ENCODE measurements around the gene RGS4. TPM values are rescaled to one million over a fixed set of nuclear protein-coding genes. Genes with fewer than 3 reads are reported as not detected.

RGS4 gene
- total RNA-seq, 1 experiment from 2014 or later, result 0.21 TPM

GRCh38 chr1:163066686-163067085 is 2.5 kb upstream of the RGS4 start:
- Mint-ChIP-seq H3K27me3 (ENCODE audit: unreplicated experiment) (peaks cover 59% of the 10 kb centered on the region), H3K4me1 (ENCODE audit: low read depth, unreplicated experiment) (no peaks in the 10 kb centered on the region), H3K36me3 (ENCODE audit: insufficient read depth, unreplicated experiment) (no peaks in the 10 kb centered on the region), H3K27ac (ENCODE audit: unreplicated experiment) (no peak overlapping the region), H3K4me3 (ENCODE audit: low read depth, unreplicated experiment) (no peak overlapping the region), H3K9me3 (ENCODE audit: low read depth, unreplicated experiment) (no peaks in the 10 kb centered on the region)
- intact Hi-C loops (cut with micrococcal nuclease; ENCODE audit: unreplicated experiment), result no loop called here
- no peak for DNase-seq
- CTCF ChIA-PET, result interaction anchor here (3.2 kb wide), 1 partner anchor 188 kb away, joined by 29 read pairs; no protein-coding TSS in a partner anchor
- BruUV-seq (replicated peaks), result no TSS peak
- TF ChIP-seq CTCF (IDR thresholded peaks at IDR 0.05; ENCODE audit: unreplicated experiment), result no peak

- peak overlapping the region; percentile 29 for H3K4me3 Mint-ChIP-seq (ENCODE audit: low read depth, unreplicated experiment)
- no TSS peak for BruUV-seq (replicated peaks)
- no peak for DNase-seq
Measured at GRCh38 chr1:163068716-163069115, 445 bp upstream of the RGS4 start.

GRCh38 chr1:163069655-163070277 is 605 bp downstream of the RGS4 start:
- CTCF ChIA-PET, result interaction anchor here (0.6 to 3.2 kb wide), 11 partner anchors 16 to 246 kb away, joined by 3 to 29 read pairs (median 4); no protein-coding TSS in a partner anchor
- Mint-ChIP-seq H3K36me3 (ENCODE audit: insufficient read depth, unreplicated experiment) (no peaks in the 10 kb centered on the region), H3K9me3 (ENCODE audit: low read depth, unreplicated experiment) (no peaks in the 10 kb centered on the region), H3K4me1 (ENCODE audit: low read depth, unreplicated experiment) (no peaks in the 10 kb centered on the region), H3K4me3 (ENCODE audit: low read depth, unreplicated experiment) (no peak overlapping the region), H3K27ac (ENCODE audit: unreplicated experiment) (no peak overlapping the region), H3K27me3 (ENCODE audit: unreplicated experiment) (peaks cover 59% of the 10 kb centered on the region)
- no TSS peak for BruUV-seq (replicated peaks)
- no peak for DNase-seq
- TF ChIP-seq CTCF (IDR thresholded peaks at IDR 0.05; ENCODE audit: unreplicated experiment), result no peak
- intact Hi-C loops (cut with micrococcal nuclease; ENCODE audit: unreplicated experiment), result loop anchor here (1.0 kb wide), 3 partner anchors 80 to 215 kb away; no protein-coding TSS in a partner anchor

More at GRCh38 chr1:163068716-163069115, 445 bp upstream of the RGS4 start:
- CTCF ChIA-PET, result interaction anchor here (0.9 to 3.2 kb wide), 11 partner anchors 10 to 247 kb away, joined by 3 to 29 read pairs (median 4); no protein-coding TSS in a partner anchor
- no peak for TF ChIP-seq CTCF (IDR thresholded peaks at IDR 0.05; ENCODE audit: unreplicated experiment)
- Mint-ChIP-seq H3K4me1 (ENCODE audit: low read depth, unreplicated experiment) (no peaks in the 10 kb centered on the region), H3K36me3 (ENCODE audit: insufficient read depth, unreplicated experiment) (no peaks in the 10 kb centered on the region), H3K27ac (ENCODE audit: unreplicated experiment) (no peak overlapping the region), H3K9me3 (ENCODE audit: low read depth, unreplicated experiment) (no peaks in the 10 kb centered on the region), H3K27me3 (ENCODE audit: unreplicated experiment) (peaks cover 59% of the 10 kb centered on the region)
- intact Hi-C loops (cut with micrococcal nuclease; ENCODE audit: unreplicated experiment), result loop anchor here (1.0 kb wide), 3 partner anchors 79 to 214 kb away; no protein-coding TSS in a partner anchor

GRCh38 chr1:163071405-163072255 is 2.5 kb downstream of the RGS4 start:
- CTCF ChIA-PET, result interaction anchor here (0.6 to 1.2 kb wide), 8 partner anchors 26 to 1207 kb away, joined by 3 to 11 read pairs (median 4); no protein-coding TSS in a partner anchor
- DNase-seq, result peak; percentile 79
- H3K9me3 Mint-ChIP-seq (ENCODE audit: low read depth, unreplicated experiment), result no peaks in the 10 kb centered on the region
- peaks cover 41% of the 10 kb centered on the region for H3K27me3 Mint-ChIP-seq (ENCODE audit: unreplicated experiment)
- no peak overlapping the region for H3K4me3 Mint-ChIP-seq (ENCODE audit: low read depth, unreplicated experiment)
- H3K36me3 Mint-ChIP-seq (ENCODE audit: insufficient read depth, unreplicated experiment), result no peaks in the 10 kb centered on the region
- H3K27ac Mint-ChIP-seq (ENCODE audit: unreplicated experiment), result no peak overlapping the region
- H3K4me1 Mint-ChIP-seq (ENCODE audit: low read depth, unreplicated experiment), result no peaks in the 10 kb centered on the region
- BruUV-seq (replicated peaks), result no TSS peak
- peak; percentile 81 for TF ChIP-seq CTCF (IDR thresholded peaks at IDR 0.05; ENCODE audit: unreplicated experiment)
- intact Hi-C loops (cut with micrococcal nuclease; ENCODE audit: unreplicated experiment), result loop anchor here (1.0 kb wide), 2 partner anchors 100 to 245 kb away; no protein-coding TSS in a partner anchor
